Muscle of leg (tissue), 11 donors: ENCODE measurements around the gene IL15. TPM values are rescaled to one million over a fixed set of nuclear protein-coding genes. Genes with fewer than 3 reads are reported as not detected.

Experiments
- DNase-seq: peaks from one replicate; pipeline ENCODE4 v3.0.0; 2013
- H3K27ac ChIP-seq: one replicate; pipeline ENCODE4 v1.5.1; 2013; ENCODE audit warnings: mild to moderate bottlenecking, low read length, control low read depth
- H3K27me3 ChIP-seq: one replicate; pipeline ENCODE4 v1.6.1; 2013; ENCODE audit warnings: low read length; ENCODE audit not compliant: control insufficient read depth, insufficient read depth
- H3K36me3 ChIP-seq: one replicate; pipeline ENCODE4 v1.6.1; 2013; ENCODE audit warnings: low read length; ENCODE audit not compliant: control insufficient read depth, insufficient read depth
- H3K4me1 ChIP-seq: one replicate; pipeline ENCODE4 v1.6.1; 2013; ENCODE audit warnings: low read length; ENCODE audit not compliant: control insufficient read depth, insufficient read depth
- H3K4me3 ChIP-seq: one replicate; pipeline ENCODE4 v1.5.1; 2013; ENCODE audit warnings: low read length, control low read depth
- H3K9me3 ChIP-seq: replicated peaks from 2 replicates; pipeline ENCODE4 v1.6.1; 2013; ENCODE audit warnings: low read depth, low read length; ENCODE audit not compliant: control insufficient read depth
- WGBS: methylation state at CpG from one replicate; pipeline ENCODE4 v1.1.5; 2013; ENCODE audit warnings: missing lambda C conversion rate; ENCODE audit not compliant: insufficient coverage; 5-methylcytosine and 5-hydroxymethylcytosine counted together
- polyA plus RNA-seq, 8 donors: library from polyadenylated mRNA; unstranded; fragments of 120-200 nt; gene quantifications; one replicate each; pipeline versions ENCODE4 v1.2.1 to v1.2.3, GENCODE V29; 2013; ENCODE audit warnings: inconsistent platforms in 1 of 8, low replicate concordance in 1 of 8; ENCODE audit not compliant: insufficient read length in 8 of 8, insufficient read depth in 1 of 8
- total RNA-seq: library from RNA; stranded (reverse); fragments of 120-200 nt; gene quantifications from one replicate; pipeline ENCODE4 v1.2.4, GENCODE V29; 2013

IL15 gene
- total and polyA plus RNA-seq, 9 donors, result 3.3 to 6.3 (median 4.0) TPM

GRCh38 chr4:141645611-141646340, 9.4 kb downstream of the IL15 start:
- no peak for DNase-seq
- WGBS, result no CpG with 5 or more reads among the region's 3 CpGs
- Histone ChIP-seq H3K4me1 (no peaks in the 10 kb centered on the region), H3K27me3 (no peaks in the 10 kb centered on the region), H3K36me3 (no peaks in the 10 kb centered on the region), H3K9me3 (no peaks in the 10 kb centered on the region), H3K4me3 (no peak overlapping the region), H3K27ac (no peak overlapping the region)

- Histone ChIP-seq H3K4me1 (no peaks in the 10 kb centered on the region), H3K9me3 (no peaks in the 10 kb centered on the region), H3K36me3 (no peaks in the 10 kb centered on the region), H3K27me3 (no peaks in the 10 kb centered on the region), H3K27ac (no peak overlapping the region), H3K4me3 (no peak overlapping the region)
- no peak for DNase-seq
- no CpG with 5 or more reads among the region's 3 CpGs for WGBS
These were observed 10.6 kb downstream of the IL15 start for GRCh38 chr4:141646969-141647368.

- Histone ChIP-seq H3K9me3 (no peaks in the 10 kb centered on the region), H3K36me3 (no peaks in the 10 kb centered on the region), H3K27ac (no peak overlapping the region), H3K4me3 (no peak overlapping the region), H3K4me1 (no peaks in the 10 kb centered on the region), H3K27me3 (no peaks in the 10 kb centered on the region)
- no CpG with 5 or more reads among the region's 1 CpG for WGBS
- peak; percentile 16 for DNase-seq
These were observed 11.6 kb downstream of the IL15 start for GRCh38 chr4:141647966-141648365.

- Histone ChIP-seq H3K27me3 (no peaks in the 10 kb centered on the region), H3K4me3 (no peak overlapping the region), H3K27ac (no peak overlapping the region), H3K4me1 (no peaks in the 10 kb centered on the region), H3K36me3 (no peaks in the 10 kb centered on the region), H3K9me3 (no peaks in the 10 kb centered on the region)
- peak; percentile 52 for DNase-seq
- 27% methylated on average over 2 of the region's 4 CpGs for WGBS
These were observed 15.9 kb downstream of the IL15 start for GRCh38 chr4:141652161-141652778.

- no peak overlapping the region for H3K4me3 ChIP-seq
- no peaks in the 10 kb centered on the region for H3K36me3 ChIP-seq
- H3K27ac ChIP-seq, result no peak overlapping the region
- no peaks in the 10 kb centered on the region for H3K9me3 ChIP-seq
- DNase-seq, result peak; percentile 43
- no peaks in the 10 kb centered on the region for H3K27me3 ChIP-seq
- H3K4me1 ChIP-seq, result no peaks in the 10 kb centered on the region
These were observed 17.7 kb downstream of the IL15 start for GRCh38 chr4:141654098-141654497.

- no peak overlapping the region for H3K4me3 ChIP-seq
- no CpG with 5 or more reads among the region's 3 CpGs for WGBS
- no peak overlapping the region for H3K27ac ChIP-seq
- no peaks in the 10 kb centered on the region for H3K27me3 ChIP-seq
- H3K4me1 ChIP-seq, result no peaks in the 10 kb centered on the region
- DNase-seq, result no peak
- no peaks in the 10 kb centered on the region for H3K9me3 ChIP-seq
- H3K36me3 ChIP-seq, result no peaks in the 10 kb centered on the region
These were observed 19.6 kb downstream of the IL15 start for GRCh38 chr4:141656031-141656430.

- no peaks in the 10 kb centered on the region for H3K36me3 ChIP-seq
- no peaks in the 10 kb centered on the region for H3K4me1 ChIP-seq
- no CpG with 5 or more reads among the region's 5 CpGs for WGBS
- no peak overlapping the region for H3K4me3 ChIP-seq
- no peaks in the 10 kb centered on the region for H3K9me3 ChIP-seq
- no peaks in the 10 kb centered on the region for H3K27me3 ChIP-seq
- no peak overlapping the region for H3K27ac ChIP-seq
- DNase-seq, result no peak
These were observed 21.3 kb downstream of the IL15 start for GRCh38 chr4:141657550-141658250.

- WGBS, result no CpG with 5 or more reads among the region's 2 CpGs
- Histone ChIP-seq H3K27ac (no peak overlapping the region), H3K4me1 (no peaks in the 10 kb centered on the region), H3K9me3 (no peaks in the 10 kb centered on the region), H3K27me3 (no peaks in the 10 kb centered on the region), H3K36me3 (no peaks in the 10 kb centered on the region), H3K4me3 (no peak overlapping the region)
- DNase-seq, result no peak
These were observed 21.9 kb downstream of the IL15 start for GRCh38 chr4:141658309-141658708.

- DNase-seq, result no peak
- WGBS, result no CpG with 5 or more reads among the region's 1 CpG
- H3K27ac ChIP-seq, result no peak overlapping the region
- H3K27me3 ChIP-seq, result no peaks in the 10 kb centered on the region
- no peaks in the 10 kb centered on the region for H3K4me1 ChIP-seq
- H3K36me3 ChIP-seq, result no peaks in the 10 kb centered on the region
- H3K9me3 ChIP-seq, result no peaks in the 10 kb centered on the region
- no peak overlapping the region for H3K4me3 ChIP-seq
These were observed 23.2 kb downstream of the IL15 start for GRCh38 chr4:141659539-141659938.

GRCh38 chr4:141660880-141661279, 24.5 kb downstream of the IL15 start:
- Histone ChIP-seq H3K4me1 (no peaks in the 10 kb centered on the region), H3K27ac (no peak overlapping the region), H3K27me3 (no peaks in the 10 kb centered on the region), H3K36me3 (no peaks in the 10 kb centered on the region), H3K4me3 (no peak overlapping the region), H3K9me3 (no peaks in the 10 kb centered on the region)
- WGBS, result 57% methylated on average over 1 of the region's 1 CpG
- DNase-seq, result no peak
